HepG2 (cell line): ENCODE data around the gene RRBP1. TPM values are rescaled to one million over a fixed set of nuclear protein-coding genes. Genes with fewer than 3 reads are reported as not detected.

ENCODE experiments used
- ATF1 ChIP-seq: IDR thresholded peaks from 2 replicates; pipeline ENCODE4 v1.6.1; 2016; ENCODE audit warnings: mild to moderate bottlenecking, control low read depth
- ESRRA ChIP-seq: sonication (generic); formaldehyde crosslinking; IDR thresholded peaks from 2 replicates; pipeline ENCODE4 v1.5.1; 2020; ENCODE audit warnings: mild to moderate bottlenecking, low read depth, missing genetic modification reagents
- HNF4A ChIP-seq: sonication (generic); formaldehyde crosslinking; IDR thresholded peaks from 2 replicates; pipeline ENCODE4 v1.4.0; 2020; ENCODE audit warnings: missing genetic modification reagents
- MTF2 ChIP-seq: sonication (generic); formaldehyde crosslinking; IDR thresholded peaks from 2 replicates; pipeline ENCODE4 v1.5.0; 2020; ENCODE audit warnings: missing genetic modification reagents, borderline replicate concordance
- RCOR2 ChIP-seq: IDR thresholded peaks from 2 replicates; pipeline ENCODE4 v1.6.1; 2016; ENCODE audit warnings: missing biosample characterization, missing genetic modification reagents
- SRSF1 ChIP-seq: fragments of 200-400 bp; formaldehyde crosslinking; optimal IDR thresholded peaks from 2 replicates; pipeline ENCODE3; 2017; ENCODE audit warnings: mild to moderate bottlenecking, low read depth, low read length, moderate library complexity
- TOPORS ChIP-seq: sonication (generic); formaldehyde crosslinking; IDR thresholded peaks from 2 replicates; pipeline ENCODE4 v1.8.0; 2023; ENCODE audit warnings: mild to moderate bottlenecking, missing genetic modification reagents
- ZBTB21 ChIP-seq: sonication (generic); formaldehyde crosslinking; IDR thresholded peaks from 2 replicates; pipeline ENCODE4 v1.4.0; 2020; ENCODE audit warnings: missing genetic modification reagents
- ZC3H13 ChIP-seq: sonication (generic); formaldehyde crosslinking; IDR thresholded peaks from 2 replicates; pipeline ENCODE4 v1.8.1; 2023; ENCODE audit warnings: mild to moderate bottlenecking, missing genetic modification reagents, moderate library complexity
- ZNF326 ChIP-seq: sonication (generic); formaldehyde crosslinking; IDR thresholded peaks from 2 replicates; pipeline ENCODE4 v1.4.0; 2020; ENCODE audit warnings: missing genetic modification reagents, borderline replicate concordance
- ZNF446 ChIP-seq: sonication (generic); formaldehyde crosslinking; IDR thresholded peaks from 2 replicates; pipeline ENCODE4 v1.5.0; 2020; ENCODE audit warnings: mild to moderate bottlenecking, missing genetic modification reagents
- ZNF558 ChIP-seq: sonication (generic); formaldehyde crosslinking; IDR thresholded peaks from 2 replicates; pipeline ENCODE4 v1.9.0; 2022; ENCODE audit warnings: mild to moderate bottlenecking, missing genetic modification reagents, borderline replicate concordance
- polyA plus RNA-seq, 8 experiments: library from polyadenylated mRNA; depleted of rRNA in 3 of 8; stranded (reverse) in 7 of 8; unstranded in 1 of 8; fragments of >200 nt; fragmentation: Illumina TruSeq in 4 of 8; extraction: Trizol in 4 of 8; gene quantifications; 2 replicates each; pipeline versions ENCODE4 v1.2.1 to v1.2.3, GENCODE V29; 2011 to 2016; ENCODE audit warnings: low read depth in 4 of 8, missing spikeins in 1 of 8, mixed read lengths in 1 of 8; ENCODE audit not compliant: insufficient read depth in 1 of 8
- total RNA-seq, 5 experiments: library from RNA; depleted of rRNA; stranded (reverse); fragments of >200 nt; fragmentation: Illumina TruSeq; extraction: Trizol; gene quantifications; 2 replicates each; pipeline ENCODE4 v1.2.3, GENCODE V29; 2016; ENCODE audit warnings: low read depth in 1 of 5
- TF ChIP-seq, protein P1 (sequence below): sonication (generic); formaldehyde crosslinking; IDR thresholded peaks from 2 replicates; pipeline ENCODE4 v1.9.0; 2021; ENCODE audit warnings: missing genetic modification reagents, borderline replicate concordance
- TF ChIP-seq, protein P2 (sequence below): sonication (generic); formaldehyde crosslinking; IDR thresholded peaks from 2 replicates; pipeline ENCODE4 v1.5.0; 2020; ENCODE audit warnings: missing genetic modification reagents
- TF ChIP-seq, protein P3 (sequence below): sonication (generic); formaldehyde crosslinking; conservative IDR thresholded peaks from 2 replicates; pipeline ENCODE4 v1.8.0; 2022; ENCODE audit warnings: low read depth, missing genetic modification reagents
- TF ChIP-seq, protein P4 (sequence below): sonication (generic); formaldehyde crosslinking; IDR thresholded peaks from 2 replicates; pipeline ENCODE4 v1.4.0; 2020; ENCODE audit warnings: mild to moderate bottlenecking, missing genetic modification reagents, borderline replicate concordance

Gene RRBP1
- total and polyA plus RNA-seq, 2 of the 13 experiments (the other 11 are each of a cell fraction or from before 2014, with no cell fraction given), result 150 to 222 TPM

DNA sequence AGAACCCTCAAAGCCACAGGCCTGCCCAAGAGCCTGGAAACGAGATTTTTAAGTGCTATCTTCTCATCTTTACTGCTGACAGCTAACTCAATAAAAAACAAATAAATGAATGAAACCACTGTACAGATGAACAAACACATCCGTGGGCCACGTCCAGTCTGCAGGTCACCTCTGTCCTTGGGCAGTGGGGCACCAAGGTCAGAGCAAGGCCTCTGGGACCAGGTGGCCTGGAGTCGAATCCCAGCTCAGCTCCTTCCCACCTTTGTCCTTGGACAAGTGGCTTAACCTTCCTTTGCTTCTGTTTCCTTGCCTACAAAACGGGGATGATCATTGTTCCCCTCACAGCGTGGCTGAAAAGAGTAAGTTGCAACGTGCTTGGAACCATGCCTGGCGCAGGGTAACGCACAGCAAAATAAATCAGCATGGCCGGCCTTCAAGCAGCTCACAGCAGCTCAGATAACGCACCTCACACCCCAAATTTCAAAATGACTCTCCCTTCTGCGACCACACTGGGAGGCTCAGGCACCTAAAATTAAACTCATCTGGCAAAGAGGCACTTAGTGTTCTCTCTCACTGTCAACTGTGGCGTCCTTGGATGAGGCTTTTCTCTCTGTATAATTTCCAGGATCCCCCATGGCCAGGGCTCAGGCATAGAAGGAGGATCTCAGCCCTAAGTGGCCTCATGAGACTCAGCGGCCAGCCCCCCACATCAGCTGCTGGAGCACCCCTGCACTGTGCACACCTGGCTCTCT, 35.7 kb downstream of the RRBP1 start (continued):
- TF ChIP-seq ESRRA (CRISPR knock-in tag) (peak; percentile 97), TOPORS (CRISPR knock-in tag) (0 out of 2 replicates have a peak, but pooled peaks have one; percentile 8), ZNF558 (no peak), RCOR2 (no peak), SRSF1 (no peak), ZC3H13 (CRISPR knock-in tag) (peak; percentile 39; the same call in 1 of the 2 replicates), ZNF446 (CRISPR knock-in tag) (no peak), ATF1 (no peak), MTF2 (CRISPR knock-in tag) (no peak), HNF4A (CRISPR knock-in tag) (peak; percentile 61), ZNF326 (CRISPR knock-in tag) (no peak), ZBTB21 (no peak)
- TF ChIP-seq, protein P1, sequence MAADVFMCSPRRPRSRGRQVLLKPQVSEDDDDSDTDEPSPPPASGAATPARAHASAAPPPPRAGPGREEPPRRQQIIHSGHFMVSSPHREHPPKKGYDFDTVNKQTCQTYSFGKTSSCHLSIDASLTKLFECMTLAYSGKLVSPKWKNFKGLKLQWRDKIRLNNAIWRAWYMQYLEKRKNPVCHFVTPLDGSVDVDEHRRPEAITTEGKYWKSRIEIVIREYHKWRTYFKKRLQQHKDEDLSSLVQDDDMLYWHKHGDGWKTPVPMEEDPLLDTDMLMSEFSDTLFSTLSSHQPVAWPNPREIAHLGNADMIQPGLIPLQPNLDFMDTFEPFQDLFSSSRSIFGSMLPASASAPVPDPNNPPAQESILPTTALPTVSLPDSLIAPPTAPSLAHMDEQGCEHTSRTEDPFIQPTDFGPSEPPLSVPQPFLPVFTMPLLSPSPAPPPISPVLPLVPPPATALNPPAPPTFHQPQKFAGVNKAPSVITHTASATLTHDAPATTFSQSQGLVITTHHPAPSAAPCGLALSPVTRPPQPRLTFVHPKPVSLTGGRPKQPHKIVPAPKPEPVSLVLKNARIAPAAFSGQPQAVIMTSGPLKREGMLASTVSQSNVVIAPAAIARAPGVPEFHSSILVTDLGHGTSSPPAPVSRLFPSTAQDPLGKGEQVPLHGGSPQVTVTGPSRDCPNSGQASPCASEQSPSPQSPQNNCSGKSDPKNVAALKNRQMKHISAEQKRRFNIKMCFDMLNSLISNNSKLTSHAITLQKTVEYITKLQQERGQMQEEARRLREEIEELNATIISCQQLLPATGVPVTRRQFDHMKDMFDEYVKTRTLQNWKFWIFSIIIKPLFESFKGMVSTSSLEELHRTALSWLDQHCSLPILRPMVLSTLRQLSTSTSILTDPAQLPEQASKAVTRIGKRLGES (CRISPR knock-in tag), result no peak
- TF ChIP-seq, protein P2, sequence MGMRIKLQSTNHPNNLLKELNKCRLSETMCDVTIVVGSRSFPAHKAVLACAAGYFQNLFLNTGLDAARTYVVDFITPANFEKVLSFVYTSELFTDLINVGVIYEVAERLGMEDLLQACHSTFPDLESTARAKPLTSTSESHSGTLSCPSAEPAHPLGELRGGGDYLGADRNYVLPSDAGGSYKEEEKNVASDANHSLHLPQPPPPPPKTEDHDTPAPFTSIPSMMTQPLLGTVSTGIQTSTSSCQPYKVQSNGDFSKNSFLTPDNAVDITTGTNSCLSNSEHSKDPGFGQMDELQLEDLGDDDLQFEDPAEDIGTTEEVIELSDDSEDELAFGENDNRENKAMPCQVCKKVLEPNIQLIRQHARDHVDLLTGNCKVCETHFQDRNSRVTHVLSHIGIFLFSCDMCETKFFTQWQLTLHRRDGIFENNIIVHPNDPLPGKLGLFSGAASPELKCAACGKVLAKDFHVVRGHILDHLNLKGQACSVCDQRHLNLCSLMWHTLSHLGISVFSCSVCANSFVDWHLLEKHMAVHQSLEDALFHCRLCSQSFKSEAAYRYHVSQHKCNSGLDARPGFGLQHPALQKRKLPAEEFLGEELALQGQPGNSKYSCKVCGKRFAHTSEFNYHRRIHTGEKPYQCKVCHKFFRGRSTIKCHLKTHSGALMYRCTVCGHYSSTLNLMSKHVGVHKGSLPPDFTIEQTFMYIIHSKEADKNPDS, result no peak
- TF ChIP-seq, protein P3, sequence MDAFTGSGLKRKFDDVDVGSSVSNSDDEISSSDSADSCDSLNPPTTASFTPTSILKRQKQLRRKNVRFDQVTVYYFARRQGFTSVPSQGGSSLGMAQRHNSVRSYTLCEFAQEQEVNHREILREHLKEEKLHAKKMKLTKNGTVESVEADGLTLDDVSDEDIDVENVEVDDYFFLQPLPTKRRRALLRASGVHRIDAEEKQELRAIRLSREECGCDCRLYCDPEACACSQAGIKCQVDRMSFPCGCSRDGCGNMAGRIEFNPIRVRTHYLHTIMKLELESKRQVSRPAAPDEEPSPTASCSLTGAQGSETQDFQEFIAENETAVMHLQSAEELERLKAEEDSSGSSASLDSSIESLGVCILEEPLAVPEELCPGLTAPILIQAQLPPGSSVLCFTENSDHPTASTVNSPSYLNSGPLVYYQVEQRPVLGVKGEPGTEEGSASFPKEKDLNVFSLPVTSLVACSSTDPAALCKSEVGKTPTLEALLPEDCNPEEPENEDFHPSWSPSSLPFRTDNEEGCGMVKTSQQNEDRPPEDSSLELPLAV, result no peak
- TF ChIP-seq, protein P4, sequence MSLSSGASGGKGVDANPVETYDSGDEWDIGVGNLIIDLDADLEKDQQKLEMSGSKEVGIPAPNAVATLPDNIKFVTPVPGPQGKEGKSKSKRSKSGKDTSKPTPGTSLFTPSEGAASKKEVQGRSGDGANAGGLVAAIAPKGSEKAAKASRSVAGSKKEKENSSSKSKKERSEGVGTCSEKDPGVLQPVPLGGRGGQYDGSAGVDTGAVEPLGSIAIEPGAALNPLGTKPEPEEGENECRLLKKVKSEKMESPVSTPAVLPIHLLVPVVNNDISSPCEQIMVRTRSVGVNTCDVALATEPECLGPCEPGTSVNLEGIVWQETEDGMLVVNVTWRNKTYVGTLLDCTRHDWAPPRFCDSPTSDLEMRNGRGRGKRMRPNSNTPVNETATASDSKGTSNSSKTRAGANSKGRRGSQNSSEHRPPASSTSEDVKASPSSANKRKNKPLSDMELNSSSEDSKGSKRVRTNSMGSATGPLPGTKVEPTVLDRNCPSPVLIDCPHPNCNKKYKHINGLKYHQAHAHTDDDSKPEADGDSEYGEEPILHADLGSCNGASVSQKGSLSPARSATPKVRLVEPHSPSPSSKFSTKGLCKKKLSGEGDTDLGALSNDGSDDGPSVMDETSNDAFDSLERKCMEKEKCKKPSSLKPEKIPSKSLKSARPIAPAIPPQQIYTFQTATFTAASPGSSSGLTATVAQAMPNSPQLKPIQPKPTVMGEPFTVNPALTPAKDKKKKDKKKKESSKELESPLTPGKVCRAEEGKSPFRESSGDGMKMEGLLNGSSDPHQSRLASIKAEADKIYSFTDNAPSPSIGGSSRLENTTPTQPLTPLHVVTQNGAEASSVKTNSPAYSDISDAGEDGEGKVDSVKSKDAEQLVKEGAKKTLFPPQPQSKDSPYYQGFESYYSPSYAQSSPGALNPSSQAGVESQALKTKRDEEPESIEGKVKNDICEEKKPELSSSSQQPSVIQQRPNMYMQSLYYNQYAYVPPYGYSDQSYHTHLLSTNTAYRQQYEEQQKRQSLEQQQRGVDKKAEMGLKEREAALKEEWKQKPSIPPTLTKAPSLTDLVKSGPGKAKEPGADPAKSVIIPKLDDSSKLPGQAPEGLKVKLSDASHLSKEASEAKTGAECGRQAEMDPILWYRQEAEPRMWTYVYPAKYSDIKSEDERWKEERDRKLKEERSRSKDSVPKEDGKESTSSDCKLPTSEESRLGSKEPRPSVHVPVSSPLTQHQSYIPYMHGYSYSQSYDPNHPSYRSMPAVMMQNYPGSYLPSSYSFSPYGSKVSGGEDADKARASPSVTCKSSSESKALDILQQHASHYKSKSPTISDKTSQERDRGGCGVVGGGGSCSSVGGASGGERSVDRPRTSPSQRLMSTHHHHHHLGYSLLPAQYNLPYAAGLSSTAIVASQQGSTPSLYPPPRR (CRISPR knock-in tag), result no peak
